ENCODE data around the gene HNRNPU.

HNRNPU gene

GRCh38 chr1:244869364-244869827 lies 5.1 kb upstream of the HNRNPU start:
- no peak for TF ChIP-seq ZNF274 (IDR thresholded peaks at IDR 0.05; ENCODE audit: low read depth, low read length)
- no peak overlapping the region for H3K4me3 ChIP-seq (ENCODE audit: low read length)

GRCh38 chr1:244868484-244869363 lies 4.4 kb upstream of the HNRNPU start:
- TF ChIP-seq ZNF274 (IDR thresholded peaks at IDR 0.05; ENCODE audit: low read depth, low read length), result no peak
- H3K4me3 ChIP-seq (ENCODE audit: low read length), result no peak overlapping the region

GRCh38 chr1:244866355-244866754 lies 2.0 kb upstream of the HNRNPU start:
- H3K4me3 ChIP-seq (ENCODE audit: low read length), result no peak overlapping the region

GRCh38 chr1:244865820-244866219 lies 1.5 kb upstream of the HNRNPU start:
- no peak overlapping the region for H3K4me3 ChIP-seq (ENCODE audit: low read length)
- TF ChIP-seq ZNF274 (IDR thresholded peaks at IDR 0.05; ENCODE audit: low read depth, low read length), result no peak

More at GRCh38 chr1:244866355-244866754, 2.0 kb upstream of the HNRNPU start:
- TF ChIP-seq ZNF274 (IDR thresholded peaks at IDR 0.05; ENCODE audit: low read depth, low read length), result no peak

GRCh38 chr1:244865028-244865371 lies 657 bp upstream of the HNRNPU start:
- no peak for TF ChIP-seq ZNF274 (IDR thresholded peaks at IDR 0.05; ENCODE audit: low read depth, low read length)

GRCh38 chr1:244863491-244864252 lies 671 bp downstream of the HNRNPU start:
- H3K4me3 ChIP-seq (ENCODE audit: low read length), result peak overlapping the region; percentile 88
- TF ChIP-seq ZNF274 (IDR thresholded peaks at IDR 0.05; ENCODE audit: low read depth, low read length), result no peak

More at GRCh38 chr1:244865028-244865371, 657 bp upstream of the HNRNPU start:
- peak overlapping the region; percentile 93 for H3K4me3 ChIP-seq (ENCODE audit: low read length)

- no peak for TF ChIP-seq ZNF274 (IDR thresholded peaks at IDR 0.05; ENCODE audit: low read depth, low read length)
- H3K4me3 ChIP-seq (ENCODE audit: low read length), result peak overlapping the region; percentile 88
These were observed 1.4 kb downstream of the HNRNPU start for GRCh38 chr1:244862699-244863490.

GRCh38 chr1:244862354-244862698 lies 2.0 kb downstream of the HNRNPU start:
- no peak for TF ChIP-seq ZNF274 (IDR thresholded peaks at IDR 0.05; ENCODE audit: low read depth, low read length)
- peak overlapping the region; percentile 88 for H3K4me3 ChIP-seq (ENCODE audit: low read length)

- TF ChIP-seq ZNF274 (IDR thresholded peaks at IDR 0.05; ENCODE audit: low read depth, low read length), result no peak
- peak overlapping the region; percentile 88 for H3K4me3 ChIP-seq (ENCODE audit: low read length)
These were observed 2.7 kb downstream of the HNRNPU start for GRCh38 chr1:244861683-244862082.

- TF ChIP-seq ZNF274 (IDR thresholded peaks at IDR 0.05; ENCODE audit: low read depth, low read length), result no peak
- H3K4me3 ChIP-seq (ENCODE audit: low read length), result peak overlapping the region; percentile 88
These were observed 3.3 kb downstream of the HNRNPU start for GRCh38 chr1:244860914-244861610.

GRCh38 chr1:244860078-244860477 lies 4.3 kb downstream of the HNRNPU start:
- TF ChIP-seq ZNF274 (IDR thresholded peaks at IDR 0.05; ENCODE audit: low read depth, low read length), result no peak
- peak overlapping the region; percentile 88 for H3K4me3 ChIP-seq (ENCODE audit: low read length)

- no peak overlapping the region for H3K4me3 ChIP-seq (ENCODE audit: low read length)
- no peak for TF ChIP-seq ZNF274 (IDR thresholded peaks at IDR 0.05; ENCODE audit: low read depth, low read length)
These were observed 6.0 kb downstream of the HNRNPU start for GRCh38 chr1:244858357-244858756.

- no peak for TF ChIP-seq ZNF274 (IDR thresholded peaks at IDR 0.05; ENCODE audit: low read depth, low read length)
- peak overlapping the region; percentile 22; the same call in 1 of the 2 replicates for H3K4me3 ChIP-seq (ENCODE audit: low read length)
These were observed 6.6 kb downstream of the HNRNPU start for GRCh38 chr1:244857761-244858160.

Measured in GM08714 (cell line).